HG03108 (cell line): ENCODE data around the gene BLOC1S1.

Experiments used
- ATAC-seq: cut with Tn5 transposase; IDR thresholded peaks from one replicate; pipeline ENCODE4 v1.9.1; 2021; ENCODE audit warnings: moderate library complexity; ENCODE audit not compliant: unreplicated experiment

Gene BLOC1S1

DNA sequence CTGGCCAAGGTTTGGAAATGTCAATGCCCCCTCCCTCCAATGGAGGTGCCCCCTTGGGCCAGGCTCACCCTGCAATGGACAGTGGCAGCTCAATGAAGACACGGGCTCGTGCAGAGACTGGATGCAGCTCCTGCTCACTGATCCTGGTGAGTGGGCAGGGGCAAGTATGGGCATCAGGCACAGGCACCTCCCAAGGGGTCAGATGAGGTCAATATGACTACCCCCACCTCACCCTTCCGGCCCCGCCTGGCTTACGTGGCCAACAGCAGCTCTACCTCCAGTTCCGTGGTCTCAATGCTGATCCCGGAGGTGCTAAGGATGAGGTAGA, 21.7 kb upstream of the BLOC1S1 start:
- ATAC-seq, result no peak

DNA sequence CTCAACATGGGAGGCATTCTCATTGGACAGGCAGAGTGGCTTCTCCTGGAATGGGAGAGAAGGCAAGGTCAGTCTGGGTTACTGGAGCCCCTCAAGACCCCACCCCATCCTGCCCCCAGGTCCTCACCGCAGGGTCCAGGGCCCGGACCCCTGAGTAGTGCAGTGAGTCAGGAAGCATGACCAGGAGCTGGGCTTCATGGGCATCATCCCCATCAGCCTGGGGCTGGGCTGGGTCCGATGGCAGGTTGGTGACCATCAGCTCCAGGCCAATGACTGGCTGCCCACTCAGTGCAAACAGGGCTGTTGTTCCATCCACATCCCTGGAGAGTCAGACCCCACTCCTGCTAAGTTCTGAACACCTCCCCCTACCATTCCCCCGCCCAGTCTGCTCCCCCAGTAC, 21.2 kb upstream of the BLOC1S1 start:
- ATAC-seq, result no peak

DNA sequence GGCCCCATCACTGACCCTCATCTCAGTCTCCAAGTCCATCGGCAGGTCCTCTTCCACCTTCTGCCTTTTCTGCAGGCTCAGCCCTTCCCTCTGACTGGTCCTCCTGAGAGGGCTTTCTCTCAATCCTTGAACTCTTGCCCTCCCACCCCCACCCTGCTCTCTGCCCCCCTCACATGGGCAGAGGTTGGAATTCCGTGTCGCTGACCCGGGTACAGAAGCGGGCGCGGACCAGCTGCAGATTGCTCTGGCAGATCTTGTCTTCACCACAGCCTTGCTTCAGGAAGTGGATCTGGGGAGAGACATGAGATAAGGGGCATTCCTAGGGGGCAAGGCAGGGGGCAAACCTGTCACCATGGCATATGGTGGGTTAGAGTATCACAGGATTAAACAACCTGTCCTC, 20.5 kb upstream of the BLOC1S1 start:
- no peak for ATAC-seq

DNA sequence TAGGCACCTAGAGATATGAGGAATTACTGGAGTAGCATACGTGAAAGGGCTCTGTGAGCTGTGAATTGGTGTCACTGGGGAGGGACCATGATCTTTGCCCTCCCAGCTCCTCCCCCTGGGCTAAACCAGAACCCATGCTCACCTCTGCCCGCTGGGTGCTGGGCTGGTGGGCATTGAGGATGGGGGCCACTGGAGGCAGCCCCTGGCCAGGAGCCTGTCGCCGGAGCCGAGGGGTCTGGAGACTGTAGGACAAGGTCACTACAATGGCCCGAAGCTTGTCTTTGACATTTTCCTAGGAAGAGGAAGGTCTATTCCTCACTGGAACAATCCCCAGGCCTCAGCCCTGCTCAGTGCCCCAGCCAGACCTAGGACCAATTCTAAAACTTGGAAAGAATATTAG, 19.7 kb upstream of the BLOC1S1 start:
- no peak for ATAC-seq

DNA sequence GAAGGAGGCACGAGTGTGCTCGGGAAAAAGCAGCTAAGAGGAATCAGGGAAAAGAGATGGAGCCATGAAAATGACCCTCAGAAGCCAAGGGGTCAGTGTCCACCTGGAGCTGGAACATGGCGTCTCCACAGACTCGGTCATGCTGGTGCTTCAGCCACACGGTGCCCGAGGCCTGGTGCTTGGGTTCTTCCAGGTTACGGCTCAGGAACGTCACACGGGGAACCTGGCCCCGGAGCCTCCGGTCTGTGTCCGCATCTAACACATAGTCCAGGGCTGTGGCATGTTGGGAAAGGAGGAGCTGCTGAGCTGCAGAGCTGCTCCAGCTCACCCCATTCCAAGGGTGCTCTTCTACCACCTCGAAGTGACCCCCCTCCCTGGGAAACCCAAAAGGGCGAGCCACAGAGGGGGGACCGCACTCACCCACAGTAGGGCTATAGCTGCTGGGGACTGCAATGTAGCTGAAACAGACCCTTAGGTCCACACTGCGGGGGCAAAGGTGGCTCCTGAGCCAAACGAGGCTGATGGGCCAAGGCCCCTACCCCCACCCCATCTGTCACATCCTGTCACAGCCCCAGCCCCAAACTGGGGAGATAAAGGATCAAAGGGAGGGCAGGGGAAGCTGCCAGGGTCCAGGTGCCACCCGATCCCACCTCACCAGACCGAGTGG, 18.9 kb upstream of the BLOC1S1 start:
- ATAC-seq, result no peak

DNA sequence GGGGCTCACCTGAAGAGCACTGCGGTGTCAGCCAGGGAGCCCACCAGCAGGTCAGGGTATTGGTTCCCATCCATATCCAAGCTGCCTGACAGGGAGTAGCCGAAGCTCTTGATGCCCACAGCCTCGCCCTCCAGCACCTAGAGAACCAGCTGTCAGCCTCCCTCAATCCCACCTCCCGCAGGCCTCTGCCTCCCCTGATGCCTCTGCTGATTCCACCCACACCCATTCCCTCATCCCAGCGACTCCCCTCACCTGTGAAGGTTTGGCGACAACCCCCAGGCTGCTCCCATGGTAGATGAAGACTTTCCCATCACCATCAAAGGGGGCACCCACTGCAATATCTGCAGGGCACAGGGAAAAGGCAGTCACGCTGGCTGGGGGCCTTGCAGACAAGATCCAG, 18.2 kb upstream of the BLOC1S1 start:
- no peak for ATAC-seq

DNA sequence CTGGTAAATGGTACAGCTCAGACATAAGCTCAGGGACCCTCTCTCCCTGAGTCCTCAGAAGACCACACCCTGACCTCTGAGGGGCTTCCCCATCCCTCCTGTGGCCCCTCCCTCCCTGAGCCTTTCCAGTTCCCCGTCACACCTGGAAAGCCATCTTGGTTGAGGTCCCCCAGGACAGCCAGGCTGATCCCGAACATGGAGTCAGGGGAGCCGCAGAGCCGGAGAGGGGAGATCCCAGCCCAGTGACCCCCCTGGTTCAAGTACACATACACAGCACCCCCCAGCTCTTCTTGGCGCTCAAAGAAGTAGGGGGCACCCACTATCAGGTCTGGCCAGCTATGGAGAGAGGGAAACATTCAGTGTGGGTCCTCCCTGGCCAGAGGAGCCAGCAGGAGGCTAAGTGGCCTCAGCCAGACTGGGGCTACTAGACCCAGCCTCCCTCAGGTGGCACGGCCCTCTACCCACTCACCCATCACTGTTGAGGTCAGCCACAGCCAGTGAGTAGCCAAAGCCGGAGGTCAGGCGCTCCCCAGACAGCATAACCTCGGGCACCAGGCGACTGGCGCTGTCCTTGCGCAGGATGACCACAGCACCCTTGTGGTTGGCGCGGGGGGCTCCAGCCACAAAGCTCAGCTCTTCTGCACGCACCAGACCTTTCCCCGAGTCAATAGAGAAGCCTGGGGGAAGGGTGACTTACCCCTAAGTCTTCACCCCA, 17.4 kb upstream of the BLOC1S1 start:
- ATAC-seq, result no peak

DNA sequence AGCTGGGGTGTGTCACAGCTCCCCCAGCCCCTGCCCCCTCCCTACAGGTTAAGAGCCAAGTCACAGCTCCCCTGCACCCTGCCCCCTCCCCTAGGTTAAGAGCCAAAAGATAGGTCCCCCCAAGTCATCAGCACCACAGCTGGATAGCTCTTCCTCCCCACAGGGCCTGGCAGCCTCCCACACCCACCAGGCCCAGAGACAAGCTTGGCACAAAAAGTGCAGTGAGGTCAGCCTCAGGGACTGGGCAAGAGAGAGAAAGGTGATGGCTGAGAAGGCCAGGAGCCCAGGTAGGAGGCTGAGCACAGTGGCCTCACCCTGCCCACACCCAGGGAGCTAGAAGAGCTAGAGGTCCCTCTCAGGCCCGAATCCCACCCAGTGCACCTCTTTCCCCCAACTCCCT, 16.9 kb upstream of the BLOC1S1 start:
- ATAC-seq, result no peak

DNA sequence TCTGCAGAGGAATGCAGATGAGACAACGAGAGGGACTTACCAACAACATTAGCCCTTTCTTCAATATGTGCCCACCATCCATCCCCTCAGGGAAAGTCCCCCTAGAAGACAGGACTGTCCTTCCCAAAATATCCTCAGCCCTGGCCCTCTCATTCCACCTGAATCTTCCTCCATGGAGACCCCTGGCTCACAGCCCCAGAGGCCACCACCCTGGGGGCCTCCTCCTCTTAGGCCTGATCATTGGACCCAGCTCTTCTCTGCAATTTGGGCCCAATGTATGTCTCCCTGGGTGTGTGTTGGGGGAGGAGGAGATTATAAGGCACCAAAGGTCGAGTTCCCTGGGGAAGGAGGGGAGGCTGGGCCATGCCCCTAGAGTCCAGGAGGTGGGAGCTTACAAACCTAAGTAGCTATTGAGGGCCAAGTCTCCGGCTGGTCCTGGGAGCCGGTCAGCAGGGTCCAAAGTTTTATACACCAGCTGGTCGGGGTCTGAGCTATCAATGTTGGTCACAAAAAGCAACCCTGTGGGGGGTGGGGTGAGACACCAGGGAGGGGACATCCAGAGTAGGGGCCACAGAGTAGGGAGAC, 16.3 kb upstream of the BLOC1S1 start:
- no peak for ATAC-seq

DNA sequence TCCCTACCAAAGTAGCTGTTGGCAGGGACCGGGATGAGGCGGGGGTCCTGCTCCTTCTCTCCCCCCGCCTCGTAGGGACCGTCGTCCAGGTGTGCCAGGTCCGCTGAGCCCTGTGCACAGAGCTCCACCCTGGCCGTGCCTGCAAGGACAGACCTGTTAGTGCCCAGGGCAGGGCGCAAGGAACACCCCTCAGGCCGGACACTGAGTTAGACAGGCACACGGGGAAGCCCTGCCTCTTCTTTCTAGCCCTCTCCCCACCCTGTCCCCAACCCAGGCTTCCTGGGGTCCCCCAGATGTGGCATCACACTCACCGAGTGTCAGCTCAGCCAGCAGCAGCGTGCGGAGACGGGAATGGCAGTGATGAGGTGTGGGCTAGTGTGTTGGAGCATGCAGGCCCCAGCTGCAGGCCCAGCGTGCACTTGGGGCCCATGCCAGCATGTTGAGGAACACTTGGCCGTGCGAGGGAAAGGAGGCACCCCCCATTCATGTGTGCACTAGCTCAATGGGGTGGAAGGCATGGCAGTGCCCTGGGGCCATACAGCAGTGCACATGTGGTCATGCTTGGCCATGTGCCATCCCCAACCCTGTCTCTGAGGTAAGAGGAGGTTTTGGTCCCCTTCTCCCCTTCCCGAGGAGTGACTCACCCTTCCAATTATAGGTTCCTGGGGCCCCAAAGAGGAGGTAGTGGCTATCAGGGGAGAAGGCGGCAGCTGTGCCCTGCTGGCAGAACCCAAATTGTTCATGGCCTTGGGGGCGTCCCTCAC, 15.4 kb upstream of the BLOC1S1 start:
- ATAC-seq, result no peak

DNA sequence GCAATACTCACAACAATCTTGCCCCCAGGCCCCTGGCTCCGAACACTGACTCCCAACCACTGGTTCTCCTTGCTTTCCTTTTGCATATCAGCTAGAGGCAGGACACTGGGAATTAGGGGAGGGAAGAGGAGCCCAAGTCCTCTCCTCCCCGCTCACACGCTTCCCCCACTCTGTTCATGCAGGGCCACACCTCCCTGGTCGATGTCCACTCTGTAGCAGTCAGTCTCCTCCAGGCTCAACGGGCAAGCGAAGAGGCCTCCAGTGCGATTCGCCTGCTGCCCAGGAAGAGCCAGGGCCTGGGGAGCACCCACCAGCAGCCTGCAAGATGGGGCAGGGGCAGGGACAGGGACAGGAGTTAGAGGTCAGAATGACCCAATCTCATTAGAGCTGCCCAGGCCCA, 13.0 kb upstream of the BLOC1S1 start:
- no peak for ATAC-seq

DNA sequence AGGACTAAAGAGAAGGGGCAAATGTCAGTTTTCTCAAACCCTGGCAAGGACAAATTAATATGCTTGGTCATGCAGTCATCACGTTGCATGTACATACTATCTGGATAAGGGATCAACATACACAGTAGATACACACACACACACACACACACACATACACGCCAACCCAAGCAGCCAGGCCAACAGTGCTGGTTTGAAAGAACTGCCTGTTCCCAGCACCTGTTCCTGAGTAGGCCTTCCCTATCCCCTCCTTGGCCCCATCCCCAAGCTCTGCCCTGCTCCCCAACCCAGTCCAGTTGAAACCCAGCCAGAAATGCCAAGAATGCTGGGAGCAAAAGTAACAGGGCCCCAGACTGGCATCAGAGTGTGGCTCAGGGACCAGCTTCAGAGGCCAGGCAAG, 12.6 kb upstream of the BLOC1S1 start:
- no peak for ATAC-seq

DNA sequence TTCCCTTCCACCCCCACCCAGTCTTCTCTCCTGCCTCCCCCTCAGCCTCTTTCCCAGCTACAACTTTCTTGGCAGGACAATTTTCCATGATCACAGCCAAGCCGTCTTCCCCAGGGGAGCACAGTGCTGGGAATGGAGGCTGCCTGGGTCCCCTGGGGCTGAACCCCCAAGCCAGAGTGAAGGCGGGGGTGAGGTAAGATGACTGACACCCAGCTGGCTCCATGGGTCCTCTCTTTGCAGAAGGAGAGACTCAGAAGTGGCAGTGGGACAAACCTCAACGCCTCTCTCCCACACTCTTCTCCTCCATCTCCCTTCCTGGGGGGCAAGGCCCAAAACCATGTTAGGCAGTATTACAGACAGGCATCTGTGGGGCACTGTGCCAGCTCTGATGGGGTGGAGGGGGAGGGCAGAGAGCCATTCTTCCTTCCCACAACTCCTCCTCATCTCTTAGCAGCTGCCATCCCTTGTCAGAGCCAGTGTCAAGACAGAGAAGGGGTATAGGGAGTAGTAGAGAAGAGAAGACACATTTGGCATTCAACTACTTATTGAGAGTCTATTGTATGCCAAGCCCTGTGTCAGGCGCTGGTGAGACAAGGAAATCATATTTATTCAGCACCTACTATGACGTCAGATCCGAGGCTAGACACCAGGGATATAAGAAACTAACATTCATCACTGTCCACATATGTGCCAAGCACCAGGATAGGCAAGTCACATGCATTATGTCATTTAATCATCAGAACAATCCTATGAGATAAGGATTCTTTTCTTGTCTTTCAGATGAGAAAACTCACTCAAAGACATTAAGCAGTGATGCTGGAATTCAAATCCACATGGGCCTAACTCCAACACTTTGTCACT, 11.7 kb upstream of the BLOC1S1 start:
- no peak for ATAC-seq

DNA sequence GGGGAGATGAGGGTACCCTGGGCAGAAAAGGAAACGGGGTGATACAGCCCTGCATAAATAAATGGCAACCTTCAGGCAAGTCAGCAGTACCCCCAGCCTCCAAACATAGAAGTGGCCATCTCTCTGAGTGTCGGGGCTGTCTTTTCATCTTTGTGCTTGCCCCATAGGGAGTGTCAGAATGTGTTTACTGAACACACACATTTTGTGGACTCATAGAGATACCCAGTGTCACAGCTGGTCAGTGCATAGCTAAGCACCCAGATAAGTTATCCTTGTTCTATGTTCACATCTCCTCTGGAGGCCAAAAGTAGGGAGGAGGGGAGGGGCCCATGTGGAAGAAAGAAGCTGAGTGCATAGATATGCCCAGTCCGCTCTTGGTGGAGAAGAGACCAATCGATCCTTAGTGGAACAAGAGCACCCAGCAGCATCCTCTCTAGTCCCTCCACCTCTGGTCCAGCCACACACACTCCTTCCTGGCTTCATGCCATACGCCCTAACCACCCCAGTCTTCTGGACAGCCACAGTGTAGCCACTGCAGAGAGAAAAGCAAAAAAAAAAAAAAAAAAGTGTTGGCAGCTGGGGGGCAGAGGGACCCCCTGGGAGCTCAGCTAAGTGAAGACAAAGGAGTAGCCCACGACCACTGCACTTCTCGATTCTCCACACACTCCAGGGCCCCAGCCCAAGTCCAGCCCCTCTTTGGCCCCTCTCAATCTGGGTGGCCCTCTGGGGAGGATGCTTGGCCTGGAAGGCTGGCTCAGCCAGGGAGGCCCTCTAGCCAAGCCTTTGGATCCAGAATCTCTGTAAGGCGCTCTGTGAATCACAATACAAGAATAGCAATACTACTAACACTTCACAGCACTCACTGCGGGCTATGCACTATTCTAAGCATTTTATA, 10.8 kb upstream of the BLOC1S1 start:
- ATAC-seq, result no peak

DNA sequence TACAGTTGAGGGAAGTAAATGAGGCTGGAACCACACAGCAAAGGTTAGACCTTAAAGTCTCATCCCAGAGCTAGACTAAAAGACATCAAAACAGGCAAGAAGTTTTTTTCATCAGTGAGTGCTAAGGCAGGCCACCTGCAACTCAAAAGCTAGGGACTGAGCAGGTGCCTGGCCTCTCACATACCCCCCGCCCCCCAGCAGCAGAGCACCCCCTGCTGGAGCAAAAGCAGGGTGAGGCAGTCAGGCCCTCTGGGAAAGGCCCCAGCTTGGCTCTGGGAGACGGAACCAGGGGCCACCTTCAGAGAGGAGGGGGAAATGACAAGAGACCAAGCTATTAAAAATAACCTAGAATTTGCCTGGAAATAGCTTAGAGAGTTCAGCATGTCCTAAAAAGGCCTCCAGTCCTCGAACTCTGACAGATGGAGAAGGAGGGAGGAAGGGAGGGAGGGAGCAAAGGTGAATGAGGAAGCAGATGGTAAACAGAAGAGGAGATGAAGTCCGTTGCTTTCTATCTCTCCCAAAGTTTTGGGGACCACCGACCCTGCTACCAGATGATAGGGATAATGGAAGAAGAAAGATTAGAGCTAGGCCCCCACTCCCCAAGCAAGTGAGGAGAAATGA, 10.0 kb upstream of the BLOC1S1 start:
- no peak for ATAC-seq

DNA sequence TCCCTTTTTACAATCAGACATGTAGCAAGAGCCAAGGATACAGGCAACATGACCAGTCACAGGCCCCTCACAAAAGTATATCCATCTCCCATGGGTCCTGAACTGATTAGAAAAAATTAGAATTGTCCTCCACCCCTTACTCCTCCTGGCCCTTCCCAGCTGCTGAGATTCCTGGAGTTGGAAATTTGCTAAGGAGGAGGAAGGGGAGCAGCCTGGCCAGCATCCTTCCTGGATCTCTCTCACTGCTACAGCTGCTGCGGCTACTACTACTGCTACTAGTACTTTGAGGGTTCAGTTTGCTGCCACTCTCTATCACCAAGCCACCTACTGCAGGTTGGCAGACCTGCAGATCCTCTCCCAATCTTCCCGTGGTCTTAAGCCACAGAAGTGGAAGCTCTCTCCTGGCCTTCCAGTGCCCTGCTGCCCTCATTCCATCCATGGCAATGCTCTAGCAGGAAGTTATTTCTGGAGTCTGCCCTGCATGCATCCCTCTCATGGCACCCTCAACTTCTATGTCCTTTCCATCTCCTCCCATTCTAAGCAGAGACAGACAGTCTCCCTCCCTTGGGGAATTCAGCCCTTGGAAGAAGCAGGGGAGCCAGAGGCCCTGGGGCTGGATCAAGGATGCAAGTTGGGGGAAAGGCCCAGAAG, 9.2 kb upstream of the BLOC1S1 start:
- ATAC-seq, result no peak

DNA sequence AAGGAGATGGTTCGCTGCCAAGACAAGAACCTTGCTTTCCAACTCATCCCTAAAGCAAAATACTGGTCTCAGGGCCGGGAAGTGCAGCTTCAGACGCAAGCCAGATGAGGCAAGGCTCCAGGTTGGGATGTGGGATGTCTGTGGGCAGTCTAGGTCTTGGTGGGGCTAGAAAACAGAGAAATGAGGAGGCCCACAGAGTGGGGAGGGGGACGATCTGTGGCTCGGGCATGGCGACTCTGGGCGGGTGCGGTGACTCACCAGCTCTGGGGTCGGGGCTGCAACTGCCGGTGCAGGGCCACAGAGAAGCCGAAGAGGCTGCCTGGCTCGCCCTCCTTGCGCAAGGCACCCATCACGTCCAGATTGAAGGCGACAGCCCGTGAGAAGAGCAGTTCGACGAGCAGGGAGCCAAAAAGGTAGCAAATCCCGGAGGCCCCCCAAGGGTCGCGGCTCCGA, 8.6 kb upstream of the BLOC1S1 start:
- no peak for ATAC-seq

DNA sequence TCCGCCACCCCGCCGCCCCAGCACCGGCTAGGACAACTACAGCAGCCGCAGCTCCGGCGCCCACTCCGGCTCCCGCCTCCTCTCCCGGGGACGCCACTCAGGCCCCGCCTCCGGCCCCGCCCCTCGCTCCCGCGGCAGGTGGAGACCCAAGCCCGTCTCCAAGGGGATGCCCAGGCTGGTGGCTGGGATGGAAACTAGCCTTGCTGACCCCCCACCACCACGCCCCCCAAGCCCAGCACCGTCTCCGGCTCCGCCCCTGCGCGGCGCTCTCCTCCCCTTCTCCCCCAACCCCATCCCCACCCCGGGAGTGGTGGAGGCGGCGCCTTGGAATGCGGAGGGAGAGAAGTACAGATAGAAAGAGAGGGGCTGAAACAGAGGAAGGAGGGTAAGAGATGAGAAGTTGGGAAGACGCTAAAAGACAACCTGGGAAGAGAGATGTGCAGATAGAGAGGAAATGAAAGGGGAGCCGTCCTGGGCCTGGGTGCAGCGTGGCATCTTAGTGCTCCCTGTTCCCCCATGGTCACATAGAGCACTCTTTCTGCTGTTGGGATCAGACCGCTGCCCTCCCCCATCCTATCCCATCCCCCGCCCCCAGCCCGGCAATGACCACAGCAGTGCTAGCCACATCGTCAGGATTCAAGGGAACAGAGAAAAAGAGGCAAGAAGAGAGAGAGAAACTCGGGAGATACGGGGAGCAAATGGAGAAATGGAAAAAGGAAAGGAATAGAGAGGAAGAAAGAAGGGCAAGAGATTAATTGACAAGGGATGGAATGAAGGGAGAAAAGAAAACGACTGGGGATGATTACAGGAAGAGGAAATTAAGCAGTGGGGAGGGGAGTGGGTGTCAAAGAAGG, 7.8 kb upstream of the BLOC1S1 start, which contains the start of gene ITGA7:
ITGA7 (minus strand) TSS at position 64 of the 854 bp plus-strand sequence. CDS start 222 bp downstream, outside the sequence.
- ATAC-seq, result no peak
